ENCODE data around the gene MACF1.
A peak's percentile ranks its signal among the peaks of the same experiment; 100 is the strongest.

The MACF1 gene

GRCh38 chr1:39266269-39266668 is 61.8 kb downstream of the MACF1 start:
- DNase-seq, result peak; percentile 97

GRCh38 chr1:39266792-39267191 is 62.3 kb downstream of the MACF1 start:
- DNase-seq, result no peak

- DNase-seq, result peak; percentile 100
These were observed 63.7 kb downstream of the MACF1 start for GRCh38 chr1:39268112-39268581.

- DNase-seq, result no peak
These were observed 64.4 kb downstream of the MACF1 start for GRCh38 chr1:39268906-39269305.

DNA sequence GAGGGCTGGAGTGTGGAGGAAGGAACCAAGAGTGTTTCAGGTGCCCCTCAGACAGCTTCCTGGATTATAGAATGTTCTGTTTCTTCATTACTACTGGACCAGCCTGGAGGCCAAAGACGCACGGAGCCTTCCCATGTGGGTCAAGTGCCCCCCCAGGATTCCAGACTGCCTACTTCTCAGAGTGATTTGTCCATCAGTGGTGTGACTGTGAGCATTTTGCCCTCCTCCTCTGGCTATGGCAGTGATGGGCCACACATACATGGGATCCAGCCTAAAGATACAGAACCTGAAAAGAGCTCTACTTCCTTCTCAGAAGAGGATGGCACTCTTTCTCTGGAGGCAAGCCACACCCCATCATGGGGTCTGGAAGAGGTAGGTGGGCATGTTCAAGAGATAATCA is 64.9 kb downstream of the MACF1 start:
- no peak for DNase-seq

- no peak for DNase-seq
These were observed 65.4 kb downstream of the MACF1 start for GRCh38 chr1:39269791-39270342.

- no peak for DNase-seq
These were observed 65.9 kb downstream of the MACF1 start for GRCh38 chr1:39270368-39270767.

GRCh38 chr1:39272027-39272797 is 67.7 kb downstream of the MACF1 start:
- peak; percentile 100 for DNase-seq

DNA sequence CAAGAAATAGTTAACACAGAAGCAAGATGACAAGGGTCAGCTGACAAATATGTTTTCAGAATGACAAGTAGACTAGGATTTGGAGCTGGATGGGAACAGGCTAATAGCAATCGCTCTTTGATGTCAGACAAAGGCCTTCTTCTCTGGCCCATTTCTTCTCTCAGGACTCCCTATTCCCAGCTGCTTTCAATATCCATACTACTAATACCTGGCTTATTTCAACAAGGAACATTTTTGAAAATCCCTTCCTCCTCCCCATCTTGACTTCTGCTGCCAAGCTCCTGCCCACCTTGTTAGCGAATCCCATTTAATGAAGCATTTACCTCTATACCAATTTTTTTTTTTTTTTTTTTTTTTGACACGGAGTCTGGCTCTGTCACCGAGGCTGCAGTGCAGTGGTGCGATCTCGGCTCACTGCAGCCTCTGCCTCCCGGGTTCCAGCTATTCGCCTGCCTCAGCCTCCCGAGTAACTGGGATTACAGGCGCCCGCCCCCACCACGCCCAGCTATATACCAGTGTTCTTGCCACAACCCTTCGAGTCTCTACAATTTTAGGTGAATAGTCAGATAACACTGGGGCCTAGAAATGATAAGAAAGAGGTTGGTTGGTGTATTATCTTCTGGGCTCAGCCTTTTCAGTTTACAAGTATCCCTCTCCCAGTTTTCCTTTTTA is 68.4 kb downstream of the MACF1 start:
- DNase-seq, result no peak

DNA sequence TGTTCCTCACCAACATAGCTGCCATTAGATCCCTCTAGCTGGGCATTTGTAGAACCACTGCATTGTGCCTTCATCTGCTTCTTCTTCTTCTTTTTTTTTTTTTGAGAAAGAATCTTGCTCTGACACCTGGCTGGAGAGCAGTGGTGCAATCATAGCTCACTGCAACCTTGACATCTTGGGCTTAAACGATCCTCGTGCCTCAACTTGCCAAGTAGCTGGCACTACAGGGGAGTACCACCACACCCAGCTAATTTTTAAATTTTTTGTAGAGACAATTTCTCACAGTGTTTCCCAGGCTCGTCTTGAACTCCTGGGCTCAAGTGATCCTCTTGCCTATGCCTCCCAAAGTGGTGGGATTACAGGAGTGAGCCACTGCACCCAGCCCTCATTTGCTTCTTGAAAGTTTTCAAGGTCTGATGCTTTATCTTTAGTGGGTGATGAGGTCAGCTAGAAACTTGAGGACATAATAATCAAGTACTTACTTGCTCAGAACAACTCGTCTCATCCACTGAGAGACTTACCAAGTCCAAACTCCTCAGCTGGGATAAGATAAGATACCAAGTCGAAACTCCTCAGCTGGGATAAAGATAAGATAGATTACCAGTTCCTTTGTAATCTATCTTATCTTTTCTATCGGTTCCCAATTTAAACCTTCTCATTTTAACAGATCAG is 71.5 kb downstream of the MACF1 start:
- peak; percentile 83 for DNase-seq

- DNase-seq, result no peak
These were observed 73.4 kb downstream of the MACF1 start for GRCh38 chr1:39277879-39278278.

GRCh38 chr1:39282537-39283216 is 78.2 kb downstream of the MACF1 start:
- no peak for DNase-seq

GRCh38 chr1:39283858-39284257 is 79.4 kb downstream of the MACF1 start:
- DNase-seq, result no peak

GRCh38 chr1:39287541-39287940 is 83.0 kb downstream of the MACF1 start:
- no peak for DNase-seq

GRCh38 chr1:39288735-39289465 is 84.4 kb downstream of the MACF1 start:
- DNase-seq, result no peak

DNA sequence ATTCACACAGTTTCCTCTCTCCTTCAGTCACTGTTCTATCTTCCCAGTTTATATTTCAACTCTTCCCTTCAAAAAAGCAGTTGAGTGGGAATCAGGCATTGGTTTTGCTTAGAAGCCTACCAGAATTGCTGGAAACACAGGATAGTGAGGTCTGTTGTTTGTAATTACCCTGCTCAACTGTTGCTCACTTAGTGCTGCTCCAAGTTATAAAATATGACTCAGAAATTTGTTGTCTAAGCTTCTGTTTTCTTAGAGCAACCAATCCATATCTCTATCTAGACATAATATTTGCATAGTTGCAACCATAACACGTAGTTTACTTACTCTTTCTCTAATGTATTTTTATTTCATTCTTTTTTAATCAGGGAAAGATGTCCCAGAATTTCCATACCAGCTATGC is 87.9 kb downstream of the MACF1 start:
- no peak for DNase-seq

DNA sequence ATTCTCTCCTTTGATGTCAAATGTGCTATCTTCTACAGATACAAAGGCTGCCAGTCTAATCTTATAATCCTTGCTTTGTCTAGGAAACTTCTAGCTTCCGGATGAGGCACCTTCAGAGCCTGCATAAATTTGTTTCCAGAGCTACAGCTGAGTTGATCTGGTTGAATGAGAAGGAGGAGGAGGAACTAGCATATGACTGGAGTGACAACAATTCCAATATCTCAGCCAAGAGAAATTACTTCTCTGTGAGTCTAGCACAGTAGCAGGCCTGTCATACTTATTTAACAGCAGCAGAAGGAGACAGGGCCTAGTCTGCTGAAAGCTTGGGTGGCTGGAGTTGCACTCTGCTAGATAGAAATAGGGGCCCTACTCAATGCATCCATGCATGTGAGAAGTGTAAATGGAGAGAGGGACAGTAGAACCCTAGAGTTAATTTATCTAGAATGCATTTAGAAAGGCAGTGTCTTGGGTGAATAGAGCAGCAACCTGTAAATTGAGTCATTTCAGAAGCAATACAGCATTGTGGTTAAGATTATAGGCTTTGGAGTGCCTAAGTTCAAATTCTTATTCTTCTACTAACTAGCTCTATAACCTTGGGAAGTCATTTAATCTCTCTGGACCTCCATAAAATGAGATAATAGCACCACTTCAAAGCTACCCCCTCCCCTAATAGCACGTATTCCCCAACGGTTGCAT is 89.0 kb downstream of the MACF1 start:
- DNase-seq, result no peak

GRCh38 chr1:39294531-39294930 is 90.0 kb downstream of the MACF1 start:
- DNase-seq, result no peak

DNA sequence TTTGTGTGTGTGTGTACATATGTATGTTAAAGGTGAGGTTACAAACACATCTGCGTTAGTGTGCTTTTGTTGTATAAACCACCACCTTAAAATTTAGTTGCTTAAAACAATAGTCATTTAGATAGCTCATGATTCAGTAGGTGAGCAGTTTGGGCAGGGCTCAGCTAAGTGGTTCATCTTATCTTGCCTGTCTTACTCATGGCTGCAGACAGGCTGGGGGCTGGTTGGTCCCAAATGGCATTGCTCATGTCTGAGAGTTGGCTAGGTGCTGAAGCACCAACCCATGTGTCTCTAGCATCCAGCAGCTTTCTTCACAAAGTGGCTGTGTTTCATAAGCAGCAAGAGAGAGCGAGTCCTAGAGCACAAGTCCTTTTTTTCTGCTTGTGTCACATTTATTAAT is 91.4 kb downstream of the MACF1 start:
- DNase-seq, result no peak

GRCh38 chr1:39297551-39297950 is 93.1 kb downstream of the MACF1 start:
- no peak for DNase-seq

DNA sequence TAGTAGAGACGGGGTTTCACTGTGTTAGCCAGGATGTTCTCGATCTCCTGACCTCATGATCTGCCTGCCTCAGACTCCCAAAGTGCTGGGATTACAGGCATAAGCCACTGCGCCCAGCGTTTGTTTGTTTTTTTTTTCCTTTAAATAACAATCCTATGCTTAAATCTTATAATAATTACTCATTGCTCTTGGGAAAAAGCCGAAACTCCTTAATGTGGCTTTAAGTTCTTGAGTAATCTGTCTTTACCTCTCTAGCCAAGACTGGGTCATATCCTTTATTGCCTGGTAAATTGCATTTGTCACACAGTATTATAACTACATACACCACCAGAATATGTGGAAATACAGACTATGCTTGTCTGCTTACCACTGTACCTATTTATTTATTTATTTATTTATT is 97.1 kb downstream of the MACF1 start:
- no peak for DNase-seq

- DNase-seq, result no peak
These were observed 101.1 kb downstream of the MACF1 start for GRCh38 chr1:39305555-39305954.
